AG10803 (cell line): ENCODE results near the gene CPLX4.
A peak's percentile ranks its signal among the peaks of the same experiment; 100 is the strongest.

ENCODE experiments used
- DNase-seq: peaks from one replicate; pipeline ENCODE4 v3.0.0; 2010; ENCODE audit warnings: low read depth
- H3K4me3 ChIP-seq: 2 replicates; pipeline ENCODE4 v1.5.1; 2011; ENCODE audit warnings: mild to moderate bottlenecking, low read length, control low read depth
- CTCF ChIP-seq: conservative IDR thresholded peaks from 2 replicates; pipeline ENCODE4 v1.5.1; 2011; ENCODE audit warnings: mild to moderate bottlenecking, low read length, control low read depth, inconsistent platforms

The CPLX4 gene

GRCh38 chr18:59308248-59308937 is 10.1 kb downstream of the CPLX4 start:
- peak overlapping the region; percentile 45 for H3K4me3 ChIP-seq
- peak; percentile 57 for DNase-seq
- peak; percentile 43 for TF ChIP-seq CTCF

- TF ChIP-seq CTCF: no peak
- no peak overlapping the region for H3K4me3 ChIP-seq
- no peak for DNase-seq
Measured at GRCh38 chr18:59306640-59307039, 11.8 kb downstream of the CPLX4 start.

GRCh38 chr18:59305295-59305694 is 13.2 kb downstream of the CPLX4 start:
- H3K4me3 ChIP-seq: no peak overlapping the region
- no peak for TF ChIP-seq CTCF
- no peak for DNase-seq

- no peak for DNase-seq
- no peak overlapping the region for H3K4me3 ChIP-seq
- no peak for TF ChIP-seq CTCF
Measured at GRCh38 chr18:59303656-59304195, 14.7 kb downstream of the CPLX4 start.

GRCh38 chr18:59303006-59303405 is 15.4 kb downstream of the CPLX4 start:
- TF ChIP-seq CTCF: no peak
- H3K4me3 ChIP-seq: no peak overlapping the region

GRCh38 chr18:59301929-59302328 is 16.5 kb downstream of the CPLX4 start:
- no peak for DNase-seq
- H3K4me3 ChIP-seq: no peak overlapping the region
- no peak for TF ChIP-seq CTCF

More at GRCh38 chr18:59303006-59303405, 15.4 kb downstream of the CPLX4 start:
- no peak for DNase-seq

GRCh38 chr18:59300676-59301285 is 17.7 kb downstream of the CPLX4 start:
- no peak for TF ChIP-seq CTCF
- DNase-seq: no peak
- H3K4me3 ChIP-seq: no peak overlapping the region
